BLaER1 (cell line): Measurements from ENCODE around the gene LPAR6.

Source experiments
- H3K27ac ChIP-seq: shearing (Covaris generic); formaldehyde crosslinking; 2 replicates; pipeline ENCODE4 v1.8.1; 2022
- H3K27me3 ChIP-seq: shearing (Covaris generic); formaldehyde crosslinking; 2 replicates; pipeline ENCODE4 v1.8.1; 2022
- H3K36me3 ChIP-seq: shearing (Covaris generic); formaldehyde crosslinking; 2 replicates; pipeline ENCODE4 v1.8.1; 2022
- H3K4me1 ChIP-seq: shearing (Covaris generic); formaldehyde crosslinking; 2 replicates; pipeline ENCODE4 v1.8.1; 2022
- H3K4me2 ChIP-seq: shearing (Covaris generic); formaldehyde crosslinking; 2 replicates; pipeline ENCODE4 v1.8.1; 2022
- H3K4me3 ChIP-seq: shearing (Covaris generic); formaldehyde crosslinking; 2 replicates; pipeline ENCODE4 v1.8.1; 2022
- H3K9ac ChIP-seq: shearing (Covaris generic); formaldehyde crosslinking; 2 replicates; pipeline ENCODE4 v1.8.1; 2022
- H3K9me3 ChIP-seq: shearing (Covaris generic); formaldehyde crosslinking; 2 replicates; pipeline ENCODE4 v1.8.1; 2022
- H4K20me1 ChIP-seq: shearing (Covaris generic); formaldehyde crosslinking; 2 replicates; pipeline ENCODE4 v1.8.1; 2022
- Cebpa-rat ChIP-seq: shearing (Covaris generic); IDR thresholded peaks from 2 replicates; pipeline ENCODE4 v1.8.1; 2022

LPAR6 gene

GRCh38 chr13:48415516-48415915 is 2.6 kb upstream of the LPAR6 start:
- H3K4me3 ChIP-seq = no peak overlapping the region

GRCh38 chr13:48414501-48414900 is 1.6 kb upstream of the LPAR6 start:
- Histone ChIP-seq H3K4me1 (peaks cover 9% of the 10 kb centered on the region; the same call in 1 of the 2 replicates), H3K4me2 (no peak overlapping the region), H3K27ac (no peak overlapping the region), H3K36me3 (peaks cover 44% of the 10 kb centered on the region), H3K9ac (no peak overlapping the region), H4K20me1 (no peaks in the 10 kb centered on the region), H3K27me3 (no peaks in the 10 kb centered on the region), H3K4me3 (no peak overlapping the region), H3K9me3 (peaks cover 49% of the 10 kb centered on the region)
- TF ChIP-seq Cebpa-rat = no peak

More at GRCh38 chr13:48415516-48415915, 2.6 kb upstream of the LPAR6 start:
- Histone ChIP-seq H3K36me3 (peaks cover 46% of the 10 kb centered on the region), H3K4me2 (no peak overlapping the region), H3K9ac (no peak overlapping the region), H4K20me1 (no peaks in the 10 kb centered on the region), H3K27ac (no peak overlapping the region), H3K27me3 (no peaks in the 10 kb centered on the region), H3K4me1 (peaks cover 9% of the 10 kb centered on the region; the same call in 1 of the 2 replicates), H3K9me3 (peaks cover 59% of the 10 kb centered on the region)
- no peak for TF ChIP-seq Cebpa-rat

GRCh38 chr13:48411841-48412531 is 927 bp downstream of the LPAR6 start:
- Histone ChIP-seq H4K20me1 (no peaks in the 10 kb centered on the region), H3K9ac (peak overlapping the region; percentile 80), H3K4me3 (peak overlapping the region; percentile 68), H3K4me2 (peak overlapping the region; percentile 62), H3K4me1 (peaks cover 12% of the 10 kb centered on the region), H3K36me3 (peaks cover 32% of the 10 kb centered on the region), H3K27ac (peak overlapping the region; percentile 75), H3K9me3 (peaks cover 24% of the 10 kb centered on the region), H3K27me3 (no peaks in the 10 kb centered on the region)
- no peak for TF ChIP-seq Cebpa-rat

- H3K36me3 ChIP-seq = peaks cover 32% of the 10 kb centered on the region
- H3K27ac ChIP-seq = peak overlapping the region; percentile 75
- H3K9ac ChIP-seq = peak overlapping the region; percentile 80
- H3K4me1 ChIP-seq = peaks cover 19% of the 10 kb centered on the region
- H3K4me3 ChIP-seq = peak overlapping the region; percentile 68
- peaks cover 17% of the 10 kb centered on the region for H3K9me3 ChIP-seq
- no peak for TF ChIP-seq Cebpa-rat
- peak overlapping the region; percentile 62 for H3K4me2 ChIP-seq
- H3K27me3 ChIP-seq = no peaks in the 10 kb centered on the region
- H4K20me1 ChIP-seq = no peaks in the 10 kb centered on the region
These were observed 1.6 kb downstream of the LPAR6 start for GRCh38 chr13:48411147-48411794.

- TF ChIP-seq Cebpa-rat = no peak
- peaks cover 6% of the 10 kb centered on the region for H3K9me3 ChIP-seq
- peak overlapping the region; percentile 49 for H3K4me2 ChIP-seq
- peaks cover 22% of the 10 kb centered on the region for H3K36me3 ChIP-seq
- H3K4me3 ChIP-seq = peak overlapping the region; percentile 68
- H3K27ac ChIP-seq = 0 out of 2 replicates have a peak overlapping the region, but pooled peaks have one; percentile 16
- H3K9ac ChIP-seq = no peak overlapping the region
- H3K27me3 ChIP-seq = no peaks in the 10 kb centered on the region
- H3K4me1 ChIP-seq = peaks cover 29% of the 10 kb centered on the region
- H4K20me1 ChIP-seq = no peaks in the 10 kb centered on the region
These were observed 2.7 kb downstream of the LPAR6 start for GRCh38 chr13:48410199-48410598.

- H3K9ac ChIP-seq = no peak overlapping the region
- no peak for TF ChIP-seq Cebpa-rat
- H3K4me1 ChIP-seq = peaks cover 63% of the 10 kb centered on the region
- no peaks in the 10 kb centered on the region for H3K27me3 ChIP-seq
- no peak overlapping the region for H3K4me2 ChIP-seq
- H3K9me3 ChIP-seq = no peaks in the 10 kb centered on the region
- no peak overlapping the region for H3K27ac ChIP-seq
- peaks cover 12% of the 10 kb centered on the region for H3K36me3 ChIP-seq
- no peaks in the 10 kb centered on the region for H4K20me1 ChIP-seq
- H3K4me3 ChIP-seq = no peak overlapping the region
These were observed 7.0 kb downstream of the LPAR6 start for GRCh38 chr13:48405875-48406274.

GRCh38 chr13:48404952-48405351 is 8.0 kb downstream of the LPAR6 start:
- TF ChIP-seq Cebpa-rat = no peak
- H3K4me3 ChIP-seq = no peak overlapping the region
- H3K4me1 ChIP-seq = peaks cover 73% of the 10 kb centered on the region
- H3K9ac ChIP-seq = peak overlapping the region; percentile 65
- peaks cover 12% of the 10 kb centered on the region for H3K36me3 ChIP-seq
- H4K20me1 ChIP-seq = no peaks in the 10 kb centered on the region
- H3K9me3 ChIP-seq = no peaks in the 10 kb centered on the region
- peak overlapping the region; percentile 83 for H3K4me2 ChIP-seq
- peak overlapping the region; percentile 87 for H3K27ac ChIP-seq
- no peaks in the 10 kb centered on the region for H3K27me3 ChIP-seq

- H4K20me1 ChIP-seq = no peaks in the 10 kb centered on the region
- H3K9me3 ChIP-seq = no peaks in the 10 kb centered on the region
- H3K4me1 ChIP-seq = peaks cover 83% of the 10 kb centered on the region
- peak overlapping the region; percentile 65 for H3K9ac ChIP-seq
- peak overlapping the region; percentile 83 for H3K4me2 ChIP-seq
- peak overlapping the region; percentile 87 for H3K27ac ChIP-seq
- no peak for TF ChIP-seq Cebpa-rat
- H3K4me3 ChIP-seq = peak overlapping the region; percentile 29; the same call in 1 of the 2 replicates
- peaks cover 9% of the 10 kb centered on the region for H3K36me3 ChIP-seq
- no peaks in the 10 kb centered on the region for H3K27me3 ChIP-seq
These were observed 9.0 kb downstream of the LPAR6 start for GRCh38 chr13:48403913-48404312.

GRCh38 chr13:48403151-48403631 is 9.7 kb downstream of the LPAR6 start:
- peak overlapping the region; percentile 87 for H3K27ac ChIP-seq
- peaks cover 88% of the 10 kb centered on the region for H3K4me1 ChIP-seq
- H3K36me3 ChIP-seq = peaks cover 9% of the 10 kb centered on the region
- peak overlapping the region; percentile 83 for H3K4me2 ChIP-seq
- H3K9me3 ChIP-seq = no peaks in the 10 kb centered on the region
- H4K20me1 ChIP-seq = no peaks in the 10 kb centered on the region
- no peaks in the 10 kb centered on the region for H3K27me3 ChIP-seq
- H3K9ac ChIP-seq = peak overlapping the region; percentile 65
- 0 out of 2 replicates have a peak, but pooled peaks have one; percentile 46 for TF ChIP-seq Cebpa-rat
- peak overlapping the region; percentile 29 for H3K4me3 ChIP-seq
